Ishikawa (cell line): Measurements from ENCODE around the gene RYR2.
A peak's percentile ranks its signal among the peaks of the same experiment; 100 is the strongest.

Source experiments
- CEBPB ChIP-seq: IDR thresholded peaks from 2 replicates; pipeline ENCODE4 v1.6.1; 2012
- CREB1 ChIP-seq: IDR thresholded peaks from 2 replicates; pipeline ENCODE4 v1.6.1; 2012; ENCODE audit warnings: low read depth
- EGR1 ChIP-seq: IDR thresholded peaks from 2 replicates; pipeline ENCODE4 v1.6.1; 2012
- EP300 ChIP-seq: IDR thresholded peaks from 2 replicates; pipeline ENCODE4 v1.6.1; 2012; ENCODE audit warnings: borderline replicate concordance
- FOXM1 ChIP-seq: IDR thresholded peaks from 2 replicates; pipeline ENCODE4 v1.6.1; 2012; ENCODE audit warnings: low read depth, borderline replicate concordance
- NFIC ChIP-seq: IDR thresholded peaks from 2 replicates; pipeline ENCODE4 v1.6.1; 2012
- RAD21 ChIP-seq: IDR thresholded peaks from 2 replicates; pipeline ENCODE4 v1.6.1; 2012; ENCODE audit warnings: low read depth
- TAF1 ChIP-seq: IDR thresholded peaks from 2 replicates; pipeline ENCODE4 v1.6.1; 2012; ENCODE audit warnings: low read depth, mild to moderate bottlenecking
- TCF12 ChIP-seq: IDR thresholded peaks from 2 replicates; pipeline ENCODE4 v1.6.1; 2012; ENCODE audit warnings: low read depth
- TEAD4 ChIP-seq: IDR thresholded peaks from 2 replicates; pipeline ENCODE4 v1.6.1; 2012
- YY1 ChIP-seq: IDR thresholded peaks from 2 replicates; pipeline ENCODE4 v1.6.1; 2012; ENCODE audit warnings: low read depth
- ZBTB7A ChIP-seq: IDR thresholded peaks from 2 replicates; pipeline ENCODE4 v1.6.1; 2012; ENCODE audit warnings: low read depth
- TF ChIP-seq, protein P1 (sequence below): IDR thresholded peaks from 2 replicates; pipeline ENCODE4 v1.6.1; 2012; ENCODE audit warnings: low read depth, mild to moderate bottlenecking
- TF ChIP-seq, protein P2 (sequence below): IDR thresholded peaks from 2 replicates; pipeline ENCODE4 v1.6.1; 2012
- TF ChIP-seq, protein P3 (sequence below): IDR thresholded peaks from 2 replicates; pipeline ENCODE4 v1.6.1; 2012

Gene RYR2

DNA sequence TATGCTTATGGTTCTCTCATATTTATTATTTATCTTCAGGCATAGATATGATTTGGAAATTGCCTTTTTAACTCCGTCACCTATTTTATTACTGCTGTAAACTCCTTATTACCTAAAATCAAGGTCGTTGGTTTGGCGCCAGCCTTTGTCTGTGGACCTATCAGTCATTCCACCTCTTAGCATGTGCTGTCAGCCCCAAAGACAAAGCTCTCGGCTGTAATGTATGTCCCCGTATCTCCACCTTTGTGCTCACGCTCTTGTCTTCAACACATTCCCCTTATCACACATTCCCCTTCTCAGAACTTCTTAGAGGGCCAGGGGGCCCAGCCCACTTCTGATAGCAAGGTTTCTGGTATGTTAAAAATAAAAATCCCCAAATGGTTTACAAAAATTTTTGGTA lies 342.2 kb downstream of the RYR2 start:
- TF ChIP-seq, protein P1, sequence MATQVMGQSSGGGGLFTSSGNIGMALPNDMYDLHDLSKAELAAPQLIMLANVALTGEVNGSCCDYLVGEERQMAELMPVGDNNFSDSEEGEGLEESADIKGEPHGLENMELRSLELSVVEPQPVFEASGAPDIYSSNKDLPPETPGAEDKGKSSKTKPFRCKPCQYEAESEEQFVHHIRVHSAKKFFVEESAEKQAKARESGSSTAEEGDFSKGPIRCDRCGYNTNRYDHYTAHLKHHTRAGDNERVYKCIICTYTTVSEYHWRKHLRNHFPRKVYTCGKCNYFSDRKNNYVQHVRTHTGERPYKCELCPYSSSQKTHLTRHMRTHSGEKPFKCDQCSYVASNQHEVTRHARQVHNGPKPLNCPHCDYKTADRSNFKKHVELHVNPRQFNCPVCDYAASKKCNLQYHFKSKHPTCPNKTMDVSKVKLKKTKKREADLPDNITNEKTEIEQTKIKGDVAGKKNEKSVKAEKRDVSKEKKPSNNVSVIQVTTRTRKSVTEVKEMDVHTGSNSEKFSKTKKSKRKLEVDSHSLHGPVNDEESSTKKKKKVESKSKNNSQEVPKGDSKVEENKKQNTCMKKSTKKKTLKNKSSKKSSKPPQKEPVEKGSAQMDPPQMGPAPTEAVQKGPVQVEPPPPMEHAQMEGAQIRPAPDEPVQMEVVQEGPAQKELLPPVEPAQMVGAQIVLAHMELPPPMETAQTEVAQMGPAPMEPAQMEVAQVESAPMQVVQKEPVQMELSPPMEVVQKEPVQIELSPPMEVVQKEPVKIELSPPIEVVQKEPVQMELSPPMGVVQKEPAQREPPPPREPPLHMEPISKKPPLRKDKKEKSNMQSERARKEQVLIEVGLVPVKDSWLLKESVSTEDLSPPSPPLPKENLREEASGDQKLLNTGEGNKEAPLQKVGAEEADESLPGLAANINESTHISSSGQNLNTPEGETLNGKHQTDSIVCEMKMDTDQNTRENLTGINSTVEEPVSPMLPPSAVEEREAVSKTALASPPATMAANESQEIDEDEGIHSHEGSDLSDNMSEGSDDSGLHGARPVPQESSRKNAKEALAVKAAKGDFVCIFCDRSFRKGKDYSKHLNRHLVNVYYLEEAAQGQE, result no peak
- TF ChIP-seq CREB1, result no peak
- TF ChIP-seq EGR1, result no peak
- no peak for TF ChIP-seq EP300
- no peak for TF ChIP-seq TAF1
- TF ChIP-seq RAD21, result no peak
- TF ChIP-seq ZBTB7A, result no peak
- TF ChIP-seq CEBPB, result no peak
- TF ChIP-seq NFIC, result no peak
- TF ChIP-seq YY1, result no peak
- TF ChIP-seq, protein P2, sequence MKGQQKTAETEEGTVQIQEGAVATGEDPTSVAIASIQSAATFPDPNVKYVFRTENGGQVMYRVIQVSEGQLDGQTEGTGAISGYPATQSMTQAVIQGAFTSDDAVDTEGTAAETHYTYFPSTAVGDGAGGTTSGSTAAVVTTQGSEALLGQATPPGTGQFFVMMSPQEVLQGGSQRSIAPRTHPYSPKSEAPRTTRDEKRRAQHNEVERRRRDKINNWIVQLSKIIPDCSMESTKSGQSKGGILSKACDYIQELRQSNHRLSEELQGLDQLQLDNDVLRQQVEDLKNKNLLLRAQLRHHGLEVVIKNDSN, result no peak
- TF ChIP-seq TEAD4, result no peak
- TF ChIP-seq, protein P3, sequence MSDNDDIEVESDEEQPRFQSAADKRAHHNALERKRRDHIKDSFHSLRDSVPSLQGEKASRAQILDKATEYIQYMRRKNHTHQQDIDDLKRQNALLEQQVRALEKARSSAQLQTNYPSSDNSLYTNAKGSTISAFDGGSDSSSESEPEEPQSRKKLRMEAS, result no peak
- no peak for TF ChIP-seq TCF12
- TF ChIP-seq FOXM1, result no peak

DNA sequence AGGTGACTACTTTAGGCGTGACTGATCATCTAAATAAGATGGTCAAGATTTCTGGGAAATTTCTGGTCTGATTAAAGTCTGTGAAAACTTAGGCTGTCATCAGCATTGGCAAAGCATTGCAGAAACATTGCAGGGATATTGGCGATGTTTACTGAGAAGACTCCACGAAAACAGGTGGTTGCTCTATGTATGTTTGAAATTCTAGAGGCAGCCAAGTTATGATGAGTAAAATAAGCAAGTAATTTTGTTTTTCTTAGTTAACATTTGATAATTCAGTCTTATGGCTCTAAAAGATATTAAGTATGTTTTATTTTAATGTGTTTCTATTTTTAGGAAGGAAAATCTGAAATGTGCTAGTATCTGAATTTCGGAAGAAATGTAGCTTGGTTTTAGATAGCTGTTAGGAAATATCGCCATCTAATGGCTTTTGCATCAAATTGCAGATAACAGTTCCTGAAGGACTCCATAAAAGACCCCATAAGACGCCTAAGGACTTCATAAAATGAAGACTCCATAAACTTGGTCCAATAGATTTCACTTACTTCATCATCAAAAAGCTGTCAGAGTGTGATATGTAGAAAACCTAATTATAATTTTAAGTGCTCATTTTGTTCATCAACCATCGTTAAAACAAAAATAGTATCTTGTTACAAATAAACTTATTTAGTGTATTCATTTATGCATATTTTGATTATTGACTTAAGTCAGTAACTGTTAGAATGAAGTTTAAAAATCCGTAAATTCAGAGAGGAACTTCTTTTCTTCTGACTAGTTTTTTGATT lies 344.6 kb downstream of the RYR2 start:
- TF ChIP-seq NFIC (no peak), EP300 (no peak), RAD21 (peak; percentile 74), TEAD4 (no peak), FOXM1 (no peak), ZBTB7A (no peak)
- TF ChIP-seq, protein P2, result no peak

DNA sequence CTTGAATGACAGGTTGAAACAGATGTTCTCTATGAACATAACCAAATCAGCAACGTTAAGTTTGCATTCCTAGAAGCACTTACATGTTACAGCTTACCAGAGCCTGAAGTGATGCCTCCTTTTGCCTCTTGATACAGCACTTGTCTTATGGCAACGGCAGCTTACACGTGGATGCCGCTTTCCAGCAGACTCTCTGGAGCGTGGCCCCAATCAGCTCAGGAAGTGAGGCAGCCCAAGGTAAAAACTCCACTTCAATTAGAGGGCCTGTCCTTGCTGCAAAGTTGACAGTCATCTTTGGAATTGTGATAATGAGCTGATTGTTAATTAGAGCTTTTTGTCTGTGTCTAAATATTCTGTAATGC lies 345.1 kb downstream of the RYR2 start:
- TF ChIP-seq YY1 (no peak), TCF12 (no peak), EGR1 (no peak), TEAD4 (no peak), CEBPB (no peak), RAD21 (no peak), NFIC (no peak), CREB1 (no peak), FOXM1 (no peak), EP300 (no peak), TAF1 (no peak), ZBTB7A (no peak)
- TF ChIP-seq, protein P3, result no peak
- TF ChIP-seq, protein P1, result no peak
- TF ChIP-seq, protein P2, result no peak

DNA sequence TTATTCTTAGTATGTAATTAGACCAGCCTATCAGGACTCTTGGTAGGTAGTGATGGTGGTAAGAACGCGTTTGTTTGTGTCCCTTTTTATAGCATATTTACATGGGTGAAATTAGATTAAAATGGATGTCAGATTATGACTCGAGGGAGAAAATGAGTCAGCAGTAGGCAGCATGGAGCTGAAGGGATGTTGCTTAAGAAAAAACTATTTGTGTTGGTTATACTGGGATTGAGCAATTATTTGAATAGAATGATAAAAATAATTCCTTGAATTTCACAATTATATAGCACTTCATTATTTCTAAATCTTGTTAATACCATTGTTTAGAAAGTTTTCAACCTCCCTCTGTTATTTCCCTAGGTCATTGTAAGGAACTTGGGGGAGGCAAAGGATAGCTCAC lies 348.8 kb downstream of the RYR2 start:
- TF ChIP-seq EP300 (no peak), TEAD4 (no peak), EGR1 (no peak), TAF1 (no peak), TCF12 (no peak), ZBTB7A (no peak), NFIC (no peak)
- TF ChIP-seq, protein P1, result no peak
- TF ChIP-seq, protein P2, result no peak
